Neural cell (in vitro differentiated cells): ENCODE measurements around the gene FAN1.
"Not testable (repeated sequence)": the region's sequence is repeated elsewhere in the genome, so short reads cannot be mapped to it uniquely, and the experiment has no call there.

Experiments used
- EZH2 ChIP-seq: fragments of 200-600, 300-800 bp; shearing (Covaris generic), sonication (generic); IDR thresholded peaks from 2 replicates; pipeline ENCODE4 v1.6.1; 2014; ENCODE audit warnings: antibody characterized with exemption, low read length, borderline replicate concordance, mild to moderate bottlenecking; ENCODE audit not compliant: insufficient read depth, poor library complexity, severe bottlenecking
- TAF1 ChIP-seq: IDR thresholded peaks from 2 replicates; pipeline ENCODE4 v1.6.1; 2012; ENCODE audit warnings: low read depth
- TF ChIP-seq, protein P1 (sequence below): fragments of 450-650 bp; IDR thresholded peaks from 2 replicates; pipeline ENCODE4 v1.5.1; 2014; ENCODE audit warnings: antibody characterized with exemption, mild to moderate bottlenecking, moderate library complexity; ENCODE audit not compliant: poor library complexity, severe bottlenecking

DNA sequence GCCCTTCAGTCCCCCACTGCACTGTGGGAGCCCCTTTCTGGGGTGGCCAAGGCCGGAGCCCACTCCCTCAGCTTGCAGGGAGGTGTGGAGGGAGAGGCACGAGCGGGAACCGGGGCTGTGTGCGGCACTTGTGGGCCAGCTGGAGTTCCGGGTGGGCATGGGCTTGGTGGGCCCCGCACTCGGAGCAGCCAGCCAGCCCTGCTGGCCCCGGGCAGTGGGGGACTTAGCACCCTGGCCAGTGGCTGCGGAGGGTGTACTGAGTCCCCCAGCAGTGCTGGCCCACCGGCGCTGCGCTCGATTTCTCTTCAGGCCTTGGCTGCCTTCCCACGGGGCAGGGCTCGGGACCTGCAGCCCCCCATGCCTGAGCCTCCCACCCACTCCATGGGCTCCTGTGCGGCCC is 20.0 kb upstream of the FAN1 start:
- TF ChIP-seq TAF1, EZH2: not testable (repeated sequence)
- TF ChIP-seq, protein P1, sequence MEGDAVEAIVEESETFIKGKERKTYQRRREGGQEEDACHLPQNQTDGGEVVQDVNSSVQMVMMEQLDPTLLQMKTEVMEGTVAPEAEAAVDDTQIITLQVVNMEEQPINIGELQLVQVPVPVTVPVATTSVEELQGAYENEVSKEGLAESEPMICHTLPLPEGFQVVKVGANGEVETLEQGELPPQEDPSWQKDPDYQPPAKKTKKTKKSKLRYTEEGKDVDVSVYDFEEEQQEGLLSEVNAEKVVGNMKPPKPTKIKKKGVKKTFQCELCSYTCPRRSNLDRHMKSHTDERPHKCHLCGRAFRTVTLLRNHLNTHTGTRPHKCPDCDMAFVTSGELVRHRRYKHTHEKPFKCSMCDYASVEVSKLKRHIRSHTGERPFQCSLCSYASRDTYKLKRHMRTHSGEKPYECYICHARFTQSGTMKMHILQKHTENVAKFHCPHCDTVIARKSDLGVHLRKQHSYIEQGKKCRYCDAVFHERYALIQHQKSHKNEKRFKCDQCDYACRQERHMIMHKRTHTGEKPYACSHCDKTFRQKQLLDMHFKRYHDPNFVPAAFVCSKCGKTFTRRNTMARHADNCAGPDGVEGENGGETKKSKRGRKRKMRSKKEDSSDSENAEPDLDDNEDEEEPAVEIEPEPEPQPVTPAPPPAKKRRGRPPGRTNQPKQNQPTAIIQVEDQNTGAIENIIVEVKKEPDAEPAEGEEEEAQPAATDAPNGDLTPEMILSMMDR, result not testable (repeated sequence)
